H1 (cell line): ENCODE data around the gene RBM17. TPM values are rescaled to one million over a fixed set of nuclear protein-coding genes. Genes with fewer than 3 reads are reported as not detected.

Experiments
- CTCF ChIA-PET: fragments of 300-600 bp; sonication (Branson Sonifier 250); formaldehyde crosslinking; loops from one replicate; lab custom pipeline; 2021; ENCODE audit not compliant: partially characterized antibody; lab: Charles Lee
- POLR2A ChIA-PET: fragments of 300-600 bp; sonication (Branson Sonifier 250); formaldehyde crosslinking; loops from one replicate; lab custom pipeline; 2021; ENCODE audit warnings: inconsistent platforms; ENCODE audit not compliant: partially characterized antibody; lab: Charles Lee
- DNase-seq, 2 experiments: peaks; one replicate each; pipeline versions ENCODE4 v3.0.0 to v3.0.0-alpha.2; 2010 to 2022; ENCODE audit warnings: low spot score in 2 of 2, low read depth in 1 of 2, mixed read lengths in 1 of 2
- FAIRE-seq: peaks from 2 replicates; lab custom pipeline; 2011; peaks lifted over from hg19 to GRCh38; lab: Jason Lieb, UNC
- H2AFZ ChIP-seq: 2 replicates; pipeline ENCODE4 v1.8.1; 2012; ENCODE audit warnings: low read length, inconsistent platforms
- H2AK5ac ChIP-seq: 2 replicates; pipeline ENCODE4 v1.6.1; 2013; ENCODE audit warnings: low read depth, low read length
- H2BK120ac ChIP-seq: replicated peaks from 2 replicates; pipeline ENCODE3; 2013; ENCODE audit warnings: low read depth, low read length, inconsistent platforms
- H2BK12ac ChIP-seq: 2 replicates; pipeline ENCODE4 v1.6.1; 2013; ENCODE audit warnings: low read depth, low read length
- H2BK15ac ChIP-seq: 2 replicates; pipeline ENCODE4 v1.6.1; 2013; ENCODE audit warnings: low read length
- H2BK20ac ChIP-seq: 2 replicates; pipeline ENCODE4 v1.6.1; 2013; ENCODE audit warnings: low read length
- H2BK5ac ChIP-seq: 2 replicates; pipeline ENCODE4 v1.6.1; 2013; ENCODE audit warnings: low read depth, low read length
- H3K14ac ChIP-seq: 2 replicates; pipeline ENCODE4 v1.6.1; 2013; ENCODE audit warnings: inconsistent platforms; ENCODE audit not compliant: insufficient read length
- H3K18ac ChIP-seq: 2 replicates; pipeline ENCODE4 v1.6.1; 2013; ENCODE audit warnings: low read length; ENCODE audit errors: extremely low read depth
- H3K23ac ChIP-seq: 2 replicates; pipeline ENCODE4 v1.6.1; 2013; ENCODE audit warnings: inconsistent platforms; ENCODE audit not compliant: insufficient read length
- H3K23me2 ChIP-seq: 2 replicates; pipeline ENCODE4 v1.6.1; 2013; ENCODE audit warnings: low read depth, low read length
- H3K27ac ChIP-seq: 2 replicates; pipeline ENCODE4 v1.6.1; 2011; ENCODE audit warnings: low read depth, low read length, inconsistent platforms
- H3K27me3 ChIP-seq, 4 experiments: replicated peaks in 1 of 4; 1 replicate in 1 of 4; 2 replicates in 3 of 4; pipeline versions ENCODE4 v1.6.1 to v1.8.1; 2011 to 2013; ENCODE audit warnings: low read length in 3 of 4, mild to moderate bottlenecking in 3 of 4, inconsistent platforms in 2 of 4, mixed read lengths in 2 of 4, moderate library complexity in 1 of 4; ENCODE audit not compliant: control insufficient read depth in 3 of 4, insufficient read depth in 3 of 4; ENCODE audit errors: extremely low read depth in 1 of 4
- H3K36me3 ChIP-seq, 4 experiments: 2 replicates each; pipeline versions ENCODE4 v1.6.1 to v1.8.1; 2011 to 2013; ENCODE audit warnings: mild to moderate bottlenecking in 4 of 4, low read length in 3 of 4, moderate library complexity in 2 of 4, control low read depth in 1 of 4, inconsistent platforms in 1 of 4; ENCODE audit not compliant: insufficient read depth in 4 of 4, control insufficient read depth in 2 of 4
- H3K4ac ChIP-seq: replicated peaks from 2 replicates; pipeline ENCODE3; 2013; ENCODE audit warnings: low read length, low read depth, mixed read lengths, inconsistent platforms; ENCODE audit not compliant: insufficient read length
- H3K4me1 ChIP-seq, 4 experiments: replicated peaks in 1 of 4; 1 replicate in 1 of 4; 2 replicates in 3 of 4; pipeline versions ENCODE4 v1.6.1 to v1.8.1; 2011 to 2013; ENCODE audit warnings: low read length in 3 of 4, inconsistent platforms in 2 of 4, mixed read lengths in 1 of 4; ENCODE audit not compliant: insufficient read depth in 4 of 4, control insufficient read depth in 3 of 4
- H3K4me2 ChIP-seq, 2 experiments: 2 replicates each; pipeline versions ENCODE4 v1.6.1 to v1.8.1; 2011 to 2013; ENCODE audit warnings: low read depth in 2 of 2, low read length in 2 of 2, control low read depth in 1 of 2, inconsistent platforms in 1 of 2, mild to moderate bottlenecking in 1 of 2; ENCODE audit not compliant: insufficient read depth in 1 of 2
- H3K4me3 ChIP-seq, 4 experiments: fragments of 200-600, 300-600 bp in 1 of 4; sonication (generic), shearing (Covaris generic), sonication (Bioruptor Twin) in 1 of 4; 2 replicates each; pipeline versions ENCODE4 v1.5.1 to v1.8.1; 2011 to 2016; ENCODE audit warnings: low read length in 4 of 4, low read depth in 3 of 4, control low read depth in 2 of 4, inconsistent platforms in 2 of 4, mild to moderate bottlenecking in 2 of 4, mixed read lengths in 1 of 4, moderate library complexity in 1 of 4; ENCODE audit not compliant: insufficient read depth in 2 of 4; ENCODE audit errors: extremely low read depth in 1 of 4
- H3K56ac ChIP-seq: replicated peaks from 2 replicates; pipeline ENCODE3; 2013; ENCODE audit warnings: low read depth, mild to moderate bottlenecking, mixed read lengths, low read length, inconsistent platforms; ENCODE audit not compliant: insufficient read length
- H3K79me1 ChIP-seq: 2 replicates; pipeline ENCODE4 v1.6.1; 2013; ENCODE audit warnings: low read depth, low read length, control low read depth
- H3K79me2 ChIP-seq, 2 experiments: 2 replicates each; pipeline versions ENCODE4 v1.6.1 to v1.8.1; 2012 to 2013; ENCODE audit warnings: low read length in 2 of 2, mild to moderate bottlenecking in 2 of 2, inconsistent platforms in 1 of 2; ENCODE audit not compliant: insufficient read depth in 2 of 2, control insufficient read depth in 1 of 2
- H3K9ac ChIP-seq, 4 experiments: replicated peaks in 1 of 4; 1 replicate in 1 of 4; 2 replicates in 3 of 4; pipeline versions ENCODE4 v1.6.1 to v1.8.1; 2011 to 2013; ENCODE audit warnings: low read depth in 3 of 4, low read length in 3 of 4, control low read depth in 2 of 4, mild to moderate bottlenecking in 2 of 4, moderate library complexity in 2 of 4, inconsistent platforms in 1 of 4; ENCODE audit errors: extremely low read depth in 1 of 4
- H3K9me3 ChIP-seq, 2 experiments: 2 replicates each; pipeline versions ENCODE4 v1.6.1 to v1.8.1; 2012 to 2013; ENCODE audit warnings: mild to moderate bottlenecking in 2 of 2, moderate library complexity in 2 of 2, control low read depth in 1 of 2, inconsistent platforms in 1 of 2, low read depth in 1 of 2, low read length in 1 of 2, mixed read lengths in 1 of 2; ENCODE audit not compliant: insufficient read depth in 2 of 2
- H4K20me1 ChIP-seq, 2 experiments: replicated peaks in 1 of 2; 2 replicates each; pipeline versions ENCODE3 to v1.8.1; 2011 to 2013; ENCODE audit warnings: inconsistent platforms in 2 of 2, low read length in 2 of 2, mild to moderate bottlenecking in 1 of 2; ENCODE audit not compliant: insufficient read depth in 2 of 2, control insufficient read depth in 1 of 2
- H4K5ac ChIP-seq: 2 replicates; pipeline ENCODE4 v1.6.1; 2013; ENCODE audit warnings: low read length, low read depth, mixed read lengths, inconsistent platforms; ENCODE audit not compliant: insufficient read length
- H4K8ac ChIP-seq: 2 replicates; pipeline ENCODE4 v1.8.0; 2013; ENCODE audit warnings: mild to moderate bottlenecking, moderate library complexity, low read length, inconsistent platforms; ENCODE audit not compliant: insufficient read depth; ENCODE audit errors: extremely low read depth
- H4K91ac ChIP-seq: replicated peaks from 2 replicates; pipeline ENCODE3; 2013; ENCODE audit warnings: low read length, mixed read lengths, inconsistent platforms; ENCODE audit not compliant: insufficient read length
- CTCF ChIP-seq, 3 experiments: IDR thresholded peaks; 1 replicate in 2 of 3; 2 replicates in 1 of 3; pipeline versions ENCODE4 v1.5.1 to v1.6.1; 2011; ENCODE audit warnings: low read length in 3 of 3, mild to moderate bottlenecking in 3 of 3, inconsistent platforms in 2 of 3, low read depth in 1 of 3, moderate library complexity in 1 of 3; ENCODE audit not compliant: insufficient read depth in 1 of 3; ENCODE audit errors: control extremely low read depth in 1 of 3
- JUN ChIP-seq: IDR thresholded peaks from 2 replicates; pipeline ENCODE4 v1.6.1; 2011; ENCODE audit warnings: low read depth, mild to moderate bottlenecking, improper control_type of control experiment, low read length
- KDM1A ChIP-seq: fragments of 200-600, 300-600 bp; sonication (generic); IDR thresholded peaks from 2 replicates; pipeline ENCODE4 v1.7.1; 2016; ENCODE audit warnings: mild to moderate bottlenecking, low read length, borderline replicate concordance
- SP2 ChIP-seq: IDR thresholded peaks from 2 replicates; pipeline ENCODE4 v1.6.1; 2012; ENCODE audit warnings: mild to moderate bottlenecking, low read length, inconsistent platforms
- WGBS, 2 experiments: shearing (Covaris generic) in 1 of 2; methylation state at CpG; one replicate each; pipeline versions ENCODE4 v1.1.6 to v1.1.7; 2013 to 2015; ENCODE audit warnings: low lambda C conversion rate in 2 of 2, mixed read lengths in 2 of 2, inconsistent platforms in 1 of 2, low coverage in 1 of 2, missing lambda C conversion rate in 1 of 2; ENCODE audit not compliant: insufficient replicate concordance in 2 of 2, insufficient coverage in 1 of 2, insufficient read length in 1 of 2; ENCODE audit errors: extremely low coverage in 1 of 2, missing lambda C conversion rate in 1 of 2; 5-methylcytosine and 5-hydroxymethylcytosine counted together
- polyA plus RNA-seq, 7 experiments: library from polyadenylated mRNA; depleted of rRNA in 3 of 7; stranded (reverse) in 5 of 7; unstranded in 2 of 7; fragments of >200 nt in 5 of 7; fragments of 200-250 nt in 2 of 7; gene quantifications; 1 replicate in 5 of 7; 2 replicates in 1 of 7; 4 replicates in 1 of 7; pipeline versions ENCODE4 v1.2.1 to v1.2.3, GENCODE V29; 2011 to 2013; ENCODE audit warnings: missing spikeins in 2 of 7, mixed read lengths in 2 of 7
- total RNA-seq: library from RNA; stranded (reverse); fragmentation: NEBNext Ultra II Directional; extraction: Animal tissue kit (Norgen Biotek cat#: 25700); gene quantifications from 2 replicates; pipeline ENCODE4 v1.2.1, GENCODE V29; 2021

The RBM17 gene
- total and polyA plus RNA-seq, 2 of the 8 experiments (the other 6 are each of a cell fraction or from before 2014, with no cell fraction given), result 15.7 to 128 TPM

GRCh38 chr10:6121146-6121545 lies 32.3 kb downstream of the RBM17 start:
- Histone ChIP-seq H4K91ac (no peak overlapping the region), H3K18ac (no peak overlapping the region; the same call in 1 of the 2 replicates), H4K5ac (no peak overlapping the region), H3K79me1 (no peaks in the 10 kb centered on the region; the same call in 1 of the 2 replicates), H2AK5ac (no peak overlapping the region), H3K14ac (no peak overlapping the region), H3K56ac (no peak overlapping the region), H3K23ac (no peak overlapping the region), H3K79me2 (no peaks in the 10 kb centered on the region), H3K9ac (no peak overlapping the region), H3K4me1 (no peaks in the 10 kb centered on the region; a peak in 2 of 7 replicates), H2AFZ (no peak overlapping the region), H3K4ac (no peak overlapping the region), H4K8ac (no peak overlapping the region), H3K27me3 (no peaks in the 10 kb centered on the region), H3K23me2 (no peaks in the 10 kb centered on the region), H2BK5ac (no peak overlapping the region), H2BK15ac (no peak overlapping the region), H4K20me1 (no peaks in the 10 kb centered on the region), H2BK120ac (no peak overlapping the region), H2BK12ac (no peak overlapping the region), H3K27ac (no peak overlapping the region), H2BK20ac (no peak overlapping the region), H3K4me3 (no peak overlapping the region), H3K4me2 (no peak overlapping the region), H3K36me3 (peaks cover 0 to 9% (median 2%) of the 10 kb centered on the region in 4 experiments; a peak in 3 of 8 replicates), H3K9me3 (no peaks in the 10 kb centered on the region)
- 95% methylated on average over 10 of the region's 11 CpGs; no CpG with 5 or more reads in 1 of the 2 experiments for WGBS, 2 experiments
- no peak for DNase-seq
- ChIA-PET CTCF (interaction anchor here (0.6 to 3.4 kb wide), 5 partner anchors 7 to 560 kb away, joined by 3 to 15 read pairs (median 5); partner anchors contain the start of gene PFKFB3), POLR2A (interaction anchor here (1.3 to 1.8 kb wide), 3 partner anchors 13 to 81 kb away, joined by 3 to 4 read pairs (median 4); partner anchors contain the start of gene PFKFB3)
- TF ChIP-seq CTCF (IDR thresholded peaks at IDR 0.05; ENCODE audit: control extremely low read depth in 1 of 3, insufficient read depth in 1 of 3, low read depth in 1 of 3, low read length in 3 of 3) (no peak), KDM1A (no peak), JUN (no peak), SP2 (no peak)
- no peak for FAIRE-seq
